C4-2B (cell line): ENCODE measurements around the gene FABP2.

Source experiments
- CTCF ChIP-seq: fragments of 450-650 bp; conservative IDR thresholded peaks from 2 replicates; pipeline ENCODE4 v1.5.1; 2017; ENCODE audit warnings: mild to moderate bottlenecking
- ZFX ChIP-seq: fragments of 450-650 bp; IDR thresholded peaks from 2 replicates; pipeline ENCODE4 v1.6.1; 2017

GRCh38 chr4:119297795-119298194 lies 24.1 kb downstream of the FABP2 start:
- no peak for TF ChIP-seq CTCF
- no peak for TF ChIP-seq ZFX
